ENCODE data around the gene CABYR. TPM values are rescaled to one million over a fixed set of nuclear protein-coding genes. Genes with fewer than 3 reads are reported as not detected.

CABYR gene
- total RNA-seq, 1 experiment from 2014 or later = 29.4 TPM

- CTCF ChIA-PET = no interaction called here
- H3K4me3 ChIP-seq (ENCODE audit: low read depth in 2 of 2, low read length in 2 of 2) = no peak overlapping the region
- intact Hi-C loops (cut with micrococcal nuclease; ENCODE audit: unreplicated experiment) (no loop called here), in situ Hi-C loops (cut with HindIII; ENCODE audit: low pct_unique_long_range_greater_than_20kb, low sequenced_read_pairs) (no loop called here)
- BruUV-seq (replicated peaks) = no TSS peak
- no peaks in the 10 kb centered on the region for H3K4me1 ChIP-seq (ENCODE audit: control insufficient read depth, insufficient read depth, low read length)
- H3K27ac ChIP-seq (ENCODE audit: low read length) = no peak overlapping the region
- H3K36me3 ChIP-seq (ENCODE audit: control insufficient read depth, insufficient read depth, low read length) = no peaks in the 10 kb centered on the region
- ATAC-seq (no peak), DNase-seq (ENCODE audit: low read depth, low spot score) (no peak)
- H3K27me3 ChIP-seq (ENCODE audit: control insufficient read depth, insufficient read depth, low read length) = no peaks in the 10 kb centered on the region
- no peak for TF ChIP-seq TCF7L2 (IDR thresholded peaks at IDR 0.05; ENCODE audit: low read depth, low read length)
- TF ChIP-seq POLR2AphosphoS5 (IDR thresholded peaks at IDR 0.05; ENCODE audit: low read depth, low read length) = no peak
- POLR2A ChIA-PET = no interaction called here
- no peaks in the 10 kb centered on the region for H3K9me3 ChIP-seq (ENCODE audit: control insufficient read depth, insufficient read depth, low read depth, low read length)
These were observed 60.6 kb downstream of the CABYR start for GRCh38 chr18:24199372-24199962.

DNA sequence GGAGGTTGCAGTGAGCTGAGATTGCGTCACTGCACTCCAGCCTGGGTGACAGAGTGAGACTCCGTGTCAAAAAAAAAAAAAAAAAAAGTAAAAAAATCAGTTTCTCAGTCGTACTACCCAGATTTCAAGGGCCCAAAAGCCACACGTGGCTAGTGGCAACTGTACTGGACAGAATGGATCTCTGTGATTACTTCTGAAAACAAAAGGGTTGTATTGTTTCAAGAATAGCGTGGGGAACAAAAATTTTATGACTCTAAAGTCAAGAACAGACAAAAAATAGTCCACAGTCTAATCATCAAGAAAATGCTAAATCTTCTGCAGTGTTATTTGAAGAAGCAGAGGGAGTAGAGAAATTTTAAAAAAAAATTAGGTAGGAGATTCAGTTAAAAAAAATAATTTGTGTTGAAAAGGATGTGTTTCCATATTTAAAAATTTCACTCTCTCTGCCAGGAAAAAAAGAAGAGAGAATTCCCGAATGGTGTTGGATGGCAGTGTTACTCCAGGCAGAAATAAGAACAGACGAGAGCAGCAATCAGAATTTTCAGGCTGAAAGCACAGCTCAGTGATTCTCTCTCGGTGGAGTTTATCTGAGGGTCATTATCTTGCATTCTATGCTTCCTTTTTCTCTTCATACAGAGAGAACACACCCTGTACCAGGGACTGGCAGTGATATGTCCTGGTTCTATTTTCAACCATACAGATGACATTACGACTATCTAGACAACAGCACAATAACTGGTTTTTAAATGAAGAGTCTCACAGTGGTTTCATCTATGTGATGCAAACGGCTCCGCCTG is 61.8 kb downstream of the CABYR start:
- no peak overlapping the region for H3K4me3 ChIP-seq (ENCODE audit: low read depth in 2 of 2, low read length in 2 of 2)
- no peak overlapping the region for H3K27ac ChIP-seq (ENCODE audit: low read length)
- ChIA-PET CTCF (no interaction called here), POLR2A (no interaction called here)
- ATAC-seq = no peak
- no peaks in the 10 kb centered on the region for H3K36me3 ChIP-seq (ENCODE audit: control insufficient read depth, insufficient read depth, low read length)
- H3K9me3 ChIP-seq (ENCODE audit: control insufficient read depth, insufficient read depth, low read depth, low read length) = no peaks in the 10 kb centered on the region
- in situ Hi-C loops (cut with HindIII; ENCODE audit: low pct_unique_long_range_greater_than_20kb, low sequenced_read_pairs) = no loop called here
- H3K27me3 ChIP-seq (ENCODE audit: control insufficient read depth, insufficient read depth, low read length) = no peaks in the 10 kb centered on the region
- intact Hi-C loops (cut with micrococcal nuclease; ENCODE audit: unreplicated experiment) = no loop called here
- no peaks in the 10 kb centered on the region for H3K4me1 ChIP-seq (ENCODE audit: control insufficient read depth, insufficient read depth, low read length)
- TF ChIP-seq, protein P1, sequence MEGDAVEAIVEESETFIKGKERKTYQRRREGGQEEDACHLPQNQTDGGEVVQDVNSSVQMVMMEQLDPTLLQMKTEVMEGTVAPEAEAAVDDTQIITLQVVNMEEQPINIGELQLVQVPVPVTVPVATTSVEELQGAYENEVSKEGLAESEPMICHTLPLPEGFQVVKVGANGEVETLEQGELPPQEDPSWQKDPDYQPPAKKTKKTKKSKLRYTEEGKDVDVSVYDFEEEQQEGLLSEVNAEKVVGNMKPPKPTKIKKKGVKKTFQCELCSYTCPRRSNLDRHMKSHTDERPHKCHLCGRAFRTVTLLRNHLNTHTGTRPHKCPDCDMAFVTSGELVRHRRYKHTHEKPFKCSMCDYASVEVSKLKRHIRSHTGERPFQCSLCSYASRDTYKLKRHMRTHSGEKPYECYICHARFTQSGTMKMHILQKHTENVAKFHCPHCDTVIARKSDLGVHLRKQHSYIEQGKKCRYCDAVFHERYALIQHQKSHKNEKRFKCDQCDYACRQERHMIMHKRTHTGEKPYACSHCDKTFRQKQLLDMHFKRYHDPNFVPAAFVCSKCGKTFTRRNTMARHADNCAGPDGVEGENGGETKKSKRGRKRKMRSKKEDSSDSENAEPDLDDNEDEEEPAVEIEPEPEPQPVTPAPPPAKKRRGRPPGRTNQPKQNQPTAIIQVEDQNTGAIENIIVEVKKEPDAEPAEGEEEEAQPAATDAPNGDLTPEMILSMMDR (IDR thresholded peaks at IDR 0.05) = no peak
- TF ChIP-seq SIN3A (IDR thresholded peaks at IDR 0.05; ENCODE audit: borderline replicate concordance, insufficient read depth, low read depth, low read length) (no peak), TCF7L2 (IDR thresholded peaks at IDR 0.05; ENCODE audit: low read depth, low read length) (no peak)
- TF ChIP-seq, protein P2, sequence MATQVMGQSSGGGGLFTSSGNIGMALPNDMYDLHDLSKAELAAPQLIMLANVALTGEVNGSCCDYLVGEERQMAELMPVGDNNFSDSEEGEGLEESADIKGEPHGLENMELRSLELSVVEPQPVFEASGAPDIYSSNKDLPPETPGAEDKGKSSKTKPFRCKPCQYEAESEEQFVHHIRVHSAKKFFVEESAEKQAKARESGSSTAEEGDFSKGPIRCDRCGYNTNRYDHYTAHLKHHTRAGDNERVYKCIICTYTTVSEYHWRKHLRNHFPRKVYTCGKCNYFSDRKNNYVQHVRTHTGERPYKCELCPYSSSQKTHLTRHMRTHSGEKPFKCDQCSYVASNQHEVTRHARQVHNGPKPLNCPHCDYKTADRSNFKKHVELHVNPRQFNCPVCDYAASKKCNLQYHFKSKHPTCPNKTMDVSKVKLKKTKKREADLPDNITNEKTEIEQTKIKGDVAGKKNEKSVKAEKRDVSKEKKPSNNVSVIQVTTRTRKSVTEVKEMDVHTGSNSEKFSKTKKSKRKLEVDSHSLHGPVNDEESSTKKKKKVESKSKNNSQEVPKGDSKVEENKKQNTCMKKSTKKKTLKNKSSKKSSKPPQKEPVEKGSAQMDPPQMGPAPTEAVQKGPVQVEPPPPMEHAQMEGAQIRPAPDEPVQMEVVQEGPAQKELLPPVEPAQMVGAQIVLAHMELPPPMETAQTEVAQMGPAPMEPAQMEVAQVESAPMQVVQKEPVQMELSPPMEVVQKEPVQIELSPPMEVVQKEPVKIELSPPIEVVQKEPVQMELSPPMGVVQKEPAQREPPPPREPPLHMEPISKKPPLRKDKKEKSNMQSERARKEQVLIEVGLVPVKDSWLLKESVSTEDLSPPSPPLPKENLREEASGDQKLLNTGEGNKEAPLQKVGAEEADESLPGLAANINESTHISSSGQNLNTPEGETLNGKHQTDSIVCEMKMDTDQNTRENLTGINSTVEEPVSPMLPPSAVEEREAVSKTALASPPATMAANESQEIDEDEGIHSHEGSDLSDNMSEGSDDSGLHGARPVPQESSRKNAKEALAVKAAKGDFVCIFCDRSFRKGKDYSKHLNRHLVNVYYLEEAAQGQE (IDR thresholded peaks at IDR 0.05; ENCODE audit: insufficient read depth in 1 of 2, low read depth in 2 of 2, low read length in 1 of 2) = no peak
- BruUV-seq (replicated peaks) = no TSS peak
- no peak for DNase-seq (ENCODE audit: low read depth, low spot score)

Measured in Panc1 (cell line).